HG03469 (cell line): Measurements from ENCODE around the gene GRB2.
"Not testable (repeated sequence)": the region's sequence is repeated elsewhere in the genome, so short reads cannot be mapped to it uniquely, and the experiment has no call there.

Experiments used
- ATAC-seq: cut with Tn5 transposase; IDR thresholded peaks from one replicate; pipeline ENCODE4 v1.9.1; 2021; ENCODE audit warnings: mild to moderate bottlenecking, moderate library complexity, moderate number of reproducible peaks; ENCODE audit not compliant: unreplicated experiment

GRB2 gene

DNA sequence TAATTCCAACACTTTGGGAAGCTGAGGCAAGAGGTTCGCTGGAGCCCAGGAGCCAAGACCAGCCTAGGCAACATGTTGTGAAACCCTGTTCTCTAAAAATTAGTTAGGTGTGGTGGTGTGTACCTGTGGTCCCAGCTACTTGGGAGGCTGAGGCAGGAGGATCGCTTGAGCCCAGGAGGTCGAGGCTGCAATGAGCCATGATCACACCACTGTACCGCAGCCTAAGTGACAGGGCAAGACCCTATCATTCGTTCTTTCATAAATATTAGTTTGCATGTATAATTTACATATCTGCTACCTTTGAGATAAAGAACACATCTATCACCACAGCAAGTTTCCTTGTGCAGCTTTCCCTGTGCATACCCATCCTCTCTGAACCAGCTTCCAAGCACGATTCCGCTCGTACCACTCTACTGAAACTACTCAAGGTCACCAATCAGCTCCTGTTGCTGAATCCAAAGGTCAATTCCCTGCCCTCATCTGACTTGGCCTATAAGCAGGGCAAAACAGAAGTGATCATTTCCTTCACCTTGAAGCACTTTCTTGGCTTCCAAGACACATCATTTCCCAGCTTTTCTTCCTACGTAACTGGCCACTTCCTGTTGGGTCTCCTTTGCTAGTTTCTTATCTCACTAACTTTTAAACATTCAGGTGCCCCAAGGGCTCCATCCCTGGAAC lies 49.1 kb downstream of the GRB2 start:
- ATAC-seq, result no peak

DNA sequence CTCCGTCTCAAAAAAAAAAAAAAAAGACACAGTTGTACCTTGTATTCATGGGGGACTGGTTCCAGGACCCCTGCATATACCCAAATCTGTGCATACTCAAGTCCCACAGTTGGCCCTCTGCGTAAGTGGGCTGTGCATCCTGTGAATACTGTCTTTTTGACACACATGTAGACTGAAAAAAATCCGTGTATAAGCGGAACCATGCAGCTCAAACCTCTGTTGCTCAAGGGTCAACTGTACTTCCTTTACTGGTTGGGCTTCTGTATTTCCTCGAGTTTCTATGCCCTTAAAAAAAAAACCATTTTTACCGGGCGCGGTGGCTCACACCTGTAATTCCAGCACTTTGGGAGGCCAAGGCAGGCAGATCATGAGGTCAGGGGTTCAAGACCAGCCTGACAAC lies 52.3 kb downstream of the GRB2 start:
- no peak for ATAC-seq

DNA sequence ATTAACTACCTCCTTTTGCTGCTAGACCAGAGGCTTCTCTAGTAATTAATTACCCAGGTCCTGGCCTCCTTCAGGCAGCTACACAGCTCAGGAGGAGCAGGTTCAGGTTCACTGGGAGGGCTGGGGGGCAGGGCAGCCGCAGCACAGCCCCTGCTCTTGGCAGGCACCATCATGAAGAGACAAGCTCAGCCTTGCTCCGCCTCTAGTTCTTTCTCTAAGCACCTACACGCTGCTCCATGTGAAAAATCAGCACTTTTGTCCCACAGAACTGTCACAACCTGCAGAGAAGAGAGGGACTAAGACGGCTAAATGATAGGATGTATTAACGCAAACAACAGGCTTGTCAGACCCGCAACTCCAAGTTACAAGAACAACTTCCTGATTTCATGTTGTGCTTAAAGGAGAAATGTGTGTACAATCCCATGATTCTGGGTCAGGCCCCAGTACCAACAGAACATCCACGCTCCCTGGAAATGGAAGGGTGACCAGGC lies 53.4 kb downstream of the GRB2 start:
- no peak for ATAC-seq

DNA sequence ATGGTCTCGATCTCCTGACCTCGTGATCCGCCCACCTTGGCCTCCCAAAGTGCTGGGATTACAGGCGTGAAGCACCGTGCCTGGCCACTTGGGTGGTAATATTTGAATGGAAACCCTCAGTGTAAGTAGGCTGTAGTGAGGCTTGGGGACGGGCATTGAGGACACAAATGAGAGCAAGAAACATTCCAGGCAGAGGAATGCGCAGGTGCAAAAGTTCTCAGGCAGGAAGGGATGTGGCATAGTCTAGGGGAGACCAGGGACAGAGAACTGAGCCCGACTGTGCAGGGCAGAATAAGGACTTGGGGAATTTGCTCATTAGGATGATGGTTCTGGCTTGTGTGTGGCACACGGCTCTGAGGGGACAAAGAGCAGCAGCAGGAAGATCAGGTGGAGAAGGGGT lies 54.8 kb downstream of the GRB2 start:
- ATAC-seq, result no peak

DNA sequence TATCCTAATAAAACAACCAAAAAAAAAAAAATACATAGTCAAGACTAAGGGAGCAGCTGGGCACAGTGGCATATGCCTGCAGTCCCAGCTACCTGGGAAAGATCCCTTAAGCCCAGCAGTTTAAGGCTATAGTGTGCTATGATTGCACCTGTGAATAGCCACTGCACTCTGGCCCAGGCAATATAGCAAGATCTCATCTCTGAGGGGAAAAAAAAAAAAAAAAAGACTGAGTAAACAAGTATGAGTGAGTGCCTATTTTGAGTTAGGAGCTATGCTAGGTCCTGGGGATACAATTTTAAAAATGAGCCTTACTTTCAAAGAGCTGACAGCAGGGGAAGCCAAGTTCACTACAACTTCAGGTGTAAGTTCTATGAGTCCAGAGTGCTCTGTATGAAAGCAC lies 55.4 kb downstream of the GRB2 start:
- no peak for ATAC-seq

DNA sequence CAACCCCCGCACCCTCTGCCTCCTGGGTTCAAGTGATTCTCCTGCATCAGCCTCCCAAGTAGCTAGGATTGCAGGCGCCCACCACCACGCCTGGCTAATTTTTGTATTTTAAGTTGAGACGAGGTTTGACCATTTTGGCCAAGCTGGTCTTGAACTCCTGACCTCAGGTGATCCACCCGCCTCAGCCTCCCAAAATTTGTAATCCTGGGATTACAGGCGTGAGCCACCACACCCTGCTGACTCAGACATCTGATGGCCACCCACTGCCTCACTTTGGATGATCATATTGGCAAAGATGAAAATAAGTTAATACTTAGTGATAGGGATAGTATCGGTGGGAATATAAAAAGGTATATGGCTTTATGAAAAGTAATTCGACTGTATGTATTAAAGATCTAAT lies 55.9 kb downstream of the GRB2 start:
- ATAC-seq, result no peak

DNA sequence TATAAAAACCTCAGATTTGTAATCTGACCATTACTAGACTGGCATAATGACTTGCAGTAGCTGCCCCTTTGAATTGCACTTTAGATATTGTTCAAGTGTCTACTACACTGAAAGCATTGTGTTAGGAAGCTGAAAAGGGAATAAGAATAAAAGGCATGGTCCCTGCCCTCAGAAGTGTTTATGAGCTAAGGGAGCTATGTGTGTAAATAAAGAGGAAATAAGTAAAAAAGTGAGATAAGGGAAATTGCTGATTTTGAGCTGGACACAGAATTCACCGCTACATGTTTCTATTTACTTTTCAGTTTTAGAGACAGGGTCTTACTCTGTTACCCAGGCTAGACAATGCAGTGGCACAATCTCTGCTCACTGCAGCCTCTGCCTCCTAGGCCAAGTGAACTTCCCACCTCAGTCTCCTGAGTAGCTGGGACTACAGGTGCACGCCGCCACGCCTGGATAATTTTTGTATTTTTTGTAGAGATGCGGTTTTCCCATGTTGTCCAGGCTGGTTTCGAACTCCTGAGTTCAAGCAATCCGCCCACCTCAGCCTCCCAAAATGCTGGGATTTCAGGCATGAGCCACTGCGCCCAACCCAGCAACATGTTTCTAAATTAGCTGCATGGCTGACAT lies 57.0 kb downstream of the GRB2 start:
- ATAC-seq, result no peak

DNA sequence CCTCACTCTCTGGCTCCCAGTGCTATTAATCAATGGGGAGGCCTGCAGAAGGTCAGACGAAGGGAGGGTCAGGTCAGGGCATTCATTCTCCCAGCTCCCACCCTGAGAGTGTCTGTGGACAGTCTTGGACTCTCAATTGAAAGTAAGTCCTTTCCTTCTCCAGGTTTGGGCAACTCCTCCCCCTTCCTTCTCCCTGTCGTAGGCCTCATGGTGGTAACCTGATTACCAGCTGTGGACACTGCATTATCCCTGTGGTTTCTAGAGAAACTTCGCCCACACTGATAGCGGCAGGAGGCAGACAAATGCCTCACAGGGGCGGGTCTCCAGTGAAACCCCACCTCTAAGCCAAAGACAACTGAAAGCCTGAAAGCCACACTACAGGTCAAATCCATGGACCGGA lies 58.6 kb downstream of the GRB2 start:
- ATAC-seq, result no peak

DNA sequence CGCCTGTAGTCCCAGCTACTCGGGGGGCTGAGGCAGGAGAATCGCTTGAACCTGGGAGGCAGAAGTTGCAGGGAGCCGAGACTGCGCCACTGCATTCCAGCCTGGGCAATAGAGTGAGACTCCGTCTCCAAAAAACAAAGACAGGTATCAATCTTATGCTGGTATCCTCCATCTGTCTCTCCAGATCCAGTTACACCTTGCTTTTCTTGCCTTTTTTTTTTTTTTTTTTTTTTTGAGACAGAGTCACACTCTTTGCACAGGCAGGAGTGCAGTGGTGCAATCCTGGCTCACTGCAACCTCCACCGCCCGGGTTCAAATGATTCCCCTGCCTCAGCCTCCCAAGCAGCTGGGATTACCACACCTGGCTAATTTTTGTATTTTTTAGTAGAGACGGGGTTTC lies 59.1 kb downstream of the GRB2 start:
- not testable (repeated sequence) for ATAC-seq

DNA sequence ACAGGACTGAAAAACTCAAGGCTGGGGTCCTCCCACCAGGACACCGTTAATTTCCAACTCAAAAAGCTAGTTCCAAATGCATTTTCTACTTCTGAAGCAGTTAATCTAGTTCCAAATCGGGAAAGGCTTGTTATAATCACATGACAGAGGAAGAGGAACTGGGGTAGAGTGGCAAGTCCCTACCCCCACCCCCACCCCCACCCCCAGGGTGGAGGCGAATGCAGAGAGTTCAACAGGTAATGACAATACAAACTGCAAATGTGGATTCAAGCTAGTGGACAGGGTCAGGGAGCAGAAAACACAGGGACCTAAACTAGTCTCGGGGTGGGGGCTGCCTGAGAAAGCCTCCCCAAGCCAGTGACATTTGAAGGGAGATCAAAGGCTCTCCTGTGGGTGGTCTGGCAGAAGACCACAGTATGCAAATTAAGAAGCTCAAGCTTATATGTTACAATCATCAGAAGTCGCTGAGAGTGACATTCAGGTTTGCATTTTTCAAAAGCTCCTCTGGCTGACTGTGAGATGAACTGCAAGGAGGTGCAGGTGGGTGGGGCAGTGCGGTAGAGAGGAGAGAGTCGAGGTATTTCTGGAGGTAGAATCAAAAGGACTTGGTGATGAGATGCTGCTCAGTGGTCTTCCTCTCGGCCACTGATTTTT lies 59.8 kb downstream of the GRB2 start:
- ATAC-seq, result peak; percentile 37

DNA sequence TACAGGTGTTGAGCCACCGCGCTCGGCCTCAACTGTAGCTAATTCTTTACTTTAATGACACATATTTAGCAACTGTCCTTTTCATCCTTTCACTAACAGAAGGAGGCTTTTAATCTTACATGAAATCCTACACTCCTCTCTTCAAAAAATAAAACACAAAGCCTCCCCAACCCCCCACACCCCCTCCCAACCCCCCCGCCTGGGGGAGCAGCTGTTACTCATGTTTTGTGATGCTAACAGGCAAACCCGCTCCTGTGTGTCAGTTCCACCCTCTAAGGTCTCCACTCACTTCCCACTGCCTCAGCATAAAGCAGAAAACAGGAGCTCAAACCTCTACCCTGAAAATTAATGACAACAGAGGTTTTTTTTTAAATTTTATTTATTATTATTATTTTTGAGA lies 60.8 kb downstream of the GRB2 start:
- ATAC-seq, result no peak

DNA sequence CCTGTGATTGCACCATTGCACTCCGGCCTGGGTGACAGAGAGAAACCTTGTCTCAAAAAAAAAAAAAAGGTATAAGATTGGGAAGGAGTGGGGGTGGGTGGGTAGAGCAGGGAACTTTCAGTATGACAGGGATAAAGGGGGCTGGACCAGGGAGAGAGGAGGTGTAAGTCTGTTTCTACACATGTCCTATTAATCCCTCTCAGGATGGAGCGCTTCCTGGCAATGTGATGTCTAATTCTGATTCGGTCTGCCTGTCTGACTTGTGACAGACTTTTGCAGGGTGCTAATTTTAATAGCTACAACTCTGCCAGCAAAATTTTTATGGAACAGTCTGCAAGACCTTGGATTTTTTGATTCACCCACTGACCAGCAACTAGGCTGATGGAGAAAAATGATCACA lies 62.5 kb downstream of the GRB2 start:
- ATAC-seq, result no peak

DNA sequence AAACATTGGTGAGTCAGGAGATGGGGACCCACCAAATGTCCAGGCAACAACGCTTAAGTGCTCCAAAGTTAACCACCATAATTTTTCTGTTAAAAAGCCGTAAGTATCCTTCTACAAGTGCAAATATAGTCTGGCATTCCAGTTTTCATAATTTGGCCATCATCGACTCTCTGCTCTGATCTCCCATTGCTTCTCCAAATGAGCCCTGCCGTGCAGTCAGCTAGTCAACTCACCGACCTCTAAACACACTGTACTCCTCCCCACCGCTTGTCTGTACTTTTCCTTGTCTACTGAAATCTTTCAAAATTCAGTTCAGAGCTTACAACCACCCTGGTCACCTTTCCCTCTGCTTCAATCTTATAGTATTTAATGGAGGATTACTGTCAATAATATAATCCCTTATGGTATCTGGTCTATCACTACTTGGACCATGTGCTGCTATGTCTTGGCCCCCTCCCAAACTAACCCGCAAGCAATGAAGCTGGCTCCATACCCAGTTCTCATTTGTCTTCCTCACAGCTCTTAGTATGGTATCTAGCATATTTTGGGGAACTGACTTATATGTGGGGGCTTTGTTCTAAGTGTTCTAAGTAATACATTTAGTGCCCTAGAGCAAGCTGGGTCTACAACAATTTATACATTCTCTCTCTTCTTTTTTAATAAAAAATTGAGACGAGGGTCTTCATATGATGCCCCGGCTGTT lies 63.5 kb downstream of the GRB2 start:
- no peak for ATAC-seq

DNA sequence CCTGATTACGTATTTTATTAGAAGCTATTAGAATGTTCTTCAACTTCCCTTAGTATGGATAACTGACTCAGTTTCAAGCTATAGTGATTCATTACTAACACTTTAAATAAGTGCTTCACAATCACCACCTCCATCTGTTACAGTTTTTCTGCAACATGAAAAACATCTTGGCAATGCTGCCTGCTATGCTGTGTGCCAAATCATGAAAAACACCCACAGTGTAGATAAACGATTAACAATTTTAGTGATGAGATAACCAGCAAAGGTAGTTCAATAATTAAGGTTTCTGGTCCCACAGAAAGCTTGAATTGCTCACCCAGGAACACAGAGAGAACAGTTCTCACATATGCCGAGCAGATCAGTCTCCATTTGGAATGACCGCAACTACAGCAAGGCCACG lies 64.8 kb downstream of the GRB2 start:
- ATAC-seq, result no peak

DNA sequence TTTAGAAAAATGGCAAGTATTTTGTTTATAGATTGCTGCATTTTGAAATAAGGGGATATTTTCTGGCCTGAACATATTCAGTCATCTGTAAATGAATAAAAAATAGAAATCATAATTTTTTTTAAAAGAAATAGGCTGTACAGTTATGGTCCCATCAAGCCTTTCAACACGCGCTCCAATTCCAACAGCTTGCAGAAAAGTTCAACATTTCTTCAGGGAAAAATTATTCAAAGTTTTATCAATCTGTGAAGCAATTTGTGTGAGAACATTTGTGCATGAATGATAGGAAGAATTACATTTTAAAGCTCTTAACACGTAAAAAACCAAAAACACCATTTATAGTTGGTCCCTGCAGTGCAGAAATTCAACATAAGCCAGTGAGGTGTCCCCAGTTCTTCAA lies 65.5 kb downstream of the GRB2 start:
- ATAC-seq, result no peak

DNA sequence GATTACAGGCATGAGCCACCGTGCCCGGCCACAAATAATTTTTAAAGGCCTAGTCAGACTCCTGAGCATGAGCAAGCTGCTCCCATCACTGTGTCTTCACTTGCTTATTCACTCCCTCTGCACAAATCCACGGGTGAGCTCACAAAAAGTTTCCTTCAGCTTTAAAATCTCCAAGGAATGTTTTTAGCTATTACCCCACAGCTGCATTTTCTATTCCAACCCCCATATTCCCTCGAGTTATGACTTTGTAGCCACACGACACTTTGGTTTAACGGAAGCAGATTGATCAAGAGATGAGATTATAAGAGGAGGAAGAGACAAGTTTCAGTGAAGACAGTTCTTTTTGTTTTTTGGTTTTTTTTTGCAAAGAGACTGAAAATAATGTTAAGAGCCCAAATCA lies 67.1 kb downstream of the GRB2 start:
- ATAC-seq, result no peak

DNA sequence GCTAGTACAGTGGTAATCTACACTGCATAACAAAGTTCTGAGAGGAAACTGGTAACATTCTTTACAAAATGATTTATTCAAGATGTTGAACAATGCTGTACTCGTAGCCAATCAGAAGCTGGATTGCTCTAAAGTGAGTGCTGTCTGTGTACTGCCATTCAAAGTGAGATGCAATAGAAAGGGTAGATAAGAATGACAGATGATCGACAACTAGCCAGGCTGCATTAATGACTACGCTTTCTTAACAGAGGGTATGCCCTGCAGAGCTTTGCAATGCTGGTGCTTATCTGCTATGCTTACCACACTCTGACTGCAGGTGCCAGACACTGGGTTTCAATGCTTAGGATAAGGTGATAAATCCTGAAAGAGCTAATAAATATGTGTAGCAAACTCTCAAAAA lies 70.2 kb downstream of the GRB2 start:
- ATAC-seq, result no peak

DNA sequence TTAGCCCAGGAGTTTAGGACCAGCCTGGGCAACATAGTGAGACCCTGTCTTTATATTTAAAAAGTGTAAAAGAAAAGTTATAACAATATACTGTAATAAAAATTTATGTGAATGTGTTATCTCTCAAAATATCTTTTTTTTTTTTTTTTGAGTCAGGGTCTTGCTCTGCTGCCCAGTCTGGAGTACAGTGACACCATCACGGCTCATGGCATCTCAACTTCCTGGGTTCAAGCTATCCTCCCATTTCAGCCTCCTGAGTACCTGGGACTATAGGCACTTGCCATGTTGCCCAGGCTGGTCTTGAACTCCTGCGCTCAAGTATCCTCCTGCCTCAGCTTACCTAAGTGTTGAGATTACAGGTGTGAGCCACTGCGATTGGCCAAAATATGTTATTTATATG lies 70.8 kb downstream of the GRB2 start:
- no peak for ATAC-seq

DNA sequence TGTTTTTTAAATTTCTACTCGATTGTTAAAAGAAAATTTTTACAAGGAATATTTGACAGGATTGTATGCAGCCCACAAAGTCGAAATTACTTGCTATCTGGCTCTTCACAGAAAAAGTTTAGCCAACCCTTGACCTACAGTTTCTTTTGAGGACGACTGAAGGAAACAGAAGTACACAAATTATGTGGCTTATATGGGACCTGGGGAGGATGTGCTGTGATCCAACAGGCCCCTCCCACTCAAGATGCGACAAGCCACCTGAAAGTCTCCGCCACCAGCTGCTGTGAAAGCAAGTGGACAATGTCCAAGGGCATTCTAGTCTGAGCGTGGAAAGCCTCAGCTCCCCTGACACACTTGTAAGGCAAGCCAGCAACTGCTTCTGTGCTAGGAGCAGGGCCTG lies 73.8 kb downstream of the GRB2 start:
- no peak for ATAC-seq

DNA sequence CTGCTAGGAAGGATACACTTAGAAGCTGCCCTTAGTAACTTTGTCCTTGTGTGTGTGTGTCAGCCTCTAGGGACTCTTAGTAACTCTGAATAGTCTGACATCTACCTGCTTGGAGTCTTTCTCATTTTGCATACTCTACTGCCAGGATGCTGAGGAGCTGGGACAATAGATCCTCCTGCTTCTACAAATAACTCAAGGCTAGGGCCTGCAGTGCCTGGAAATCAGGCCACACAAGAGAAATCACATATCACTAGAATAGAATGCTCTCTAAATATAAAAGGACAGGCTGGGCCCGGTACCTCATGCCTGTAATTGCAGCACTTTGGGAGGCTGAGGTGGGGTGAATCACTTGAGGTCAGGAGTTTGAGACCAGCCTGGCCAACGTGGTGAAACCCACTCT lies 77.7 kb downstream of the GRB2 start:
- no peak for ATAC-seq

DNA sequence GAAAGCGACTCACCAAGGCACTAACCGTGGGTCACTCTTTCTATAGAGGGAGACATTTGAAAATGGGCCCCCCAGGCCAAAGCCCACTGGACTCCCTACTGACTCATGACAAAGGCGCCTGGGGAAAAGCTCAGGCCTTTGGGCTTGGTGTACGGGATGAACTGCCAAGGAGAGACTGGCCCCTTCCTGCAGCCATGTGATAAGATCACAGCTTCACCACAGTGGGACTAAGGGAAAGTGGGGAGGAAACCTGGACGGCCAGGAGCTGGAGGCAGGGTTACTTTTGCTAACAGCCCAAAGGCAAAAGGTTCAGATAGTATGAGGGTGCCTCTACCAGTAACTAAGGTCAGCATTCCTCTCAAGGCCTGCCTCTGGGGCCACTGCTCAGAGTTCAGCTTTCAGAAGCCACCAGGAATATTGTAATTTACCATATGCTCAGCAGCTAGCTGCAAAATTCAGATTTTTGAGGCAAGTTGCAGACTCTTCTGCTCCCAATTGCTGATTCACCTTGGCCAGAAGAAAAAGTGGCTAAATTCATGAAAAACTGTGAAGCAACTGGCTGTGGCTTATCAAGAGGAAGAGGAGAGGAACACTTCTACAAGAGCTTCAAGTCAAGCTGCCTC lies 79.1 kb downstream of the GRB2 start:
- ATAC-seq, result no peak
